ENCODE measurements around the gene ZNF775. TPM values are rescaled to one million over a fixed set of nuclear protein-coding genes. Genes with fewer than 3 reads are reported as not detected.

Gene ZNF775
- total RNA-seq, 1 experiment from 2014 or later = 3.7 TPM

GRCh38 chr7:150365673-150366398 is 13.3 kb upstream of the ZNF775 start:
- CTCF ChIA-PET = no interaction called here
- intact Hi-C loops (cut with micrococcal nuclease) = no loop called here
- no peak overlapping the region for H3K27ac ChIP-seq (ENCODE audit: low read length)
- no peak overlapping the region for H3K4me2 ChIP-seq (ENCODE audit: low read length)
- no peak for TF ChIP-seq EZH2phosphoT487 (IDR thresholded peaks at IDR 0.05; ENCODE audit: borderline replicate concordance, low read length)
- TF ChIP-seq CTCF (conservative IDR thresholded peaks at IDR 0.05; ENCODE audit: low read depth, low read length) = no peak
- no peak for TF ChIP-seq EZH2 (IDR thresholded peaks at IDR 0.05; ENCODE audit: low read length, unreplicated experiment)
- POLR2A ChIA-PET (ENCODE audit: unreplicated experiment) = no interaction called here
- no peak overlapping the region for H3K4me3 ChIP-seq (ENCODE audit: low read length)
- H2AFZ ChIP-seq (ENCODE audit: low read length) = no peak overlapping the region
- peaks cover 31% of the 10 kb centered on the region for H3K4me1 ChIP-seq (ENCODE audit: insufficient read depth, low read length)
- ATAC-seq (no peak), DNase-seq (no peak)
- no peaks in the 10 kb centered on the region for H3K36me3 ChIP-seq (ENCODE audit: low read depth, low read length)
- H3K27me3 ChIP-seq (ENCODE audit: low read length) = no peaks in the 10 kb centered on the region
- no peaks in the 10 kb centered on the region for H3K9me2 ChIP-seq (replicated peaks; ENCODE audit: low read length)
- no TSS peak for BruUV-seq (replicated peaks)
- H3K9ac ChIP-seq (ENCODE audit: low read length) = no peak overlapping the region
- 0 out of 2 replicates have a peak, but pooled peaks cover 11% of the 10 kb centered on the region for H4K20me1 ChIP-seq (ENCODE audit: low read length)
- no peaks in the 10 kb centered on the region for H3K9me3 ChIP-seq (ENCODE audit: low read length)
- peaks cover 22% of the 10 kb centered on the region for H3K79me2 ChIP-seq (ENCODE audit: low read length)
- no peaks in the 10 kb centered on the region for H3F3A ChIP-seq (ENCODE audit: low read length, unreplicated experiment)

- intact Hi-C loops (cut with micrococcal nuclease) = no loop called here
- no peak for DNase-seq
- POLR2A ChIA-PET (ENCODE audit: unreplicated experiment) = no interaction called here
- H3K9ac ChIP-seq (ENCODE audit: low read length) = peak overlapping the region; percentile 92
- no peaks in the 10 kb centered on the region for H3K9me2 ChIP-seq (replicated peaks; ENCODE audit: low read length)
- H4K20me1 ChIP-seq (ENCODE audit: low read length) = 0 out of 2 replicates have a peak, but pooled peaks cover 11% of the 10 kb centered on the region
- H3K4me1 ChIP-seq (ENCODE audit: insufficient read depth, low read length) = peaks cover 33% of the 10 kb centered on the region
- H3K27me3 ChIP-seq (ENCODE audit: low read length) = no peaks in the 10 kb centered on the region
- H3K4me3 ChIP-seq (ENCODE audit: low read length) = peak overlapping the region; percentile 87
- BruUV-seq (replicated peaks) = TSS peak; percentile 53
- peak overlapping the region; percentile 83 for H3K27ac ChIP-seq (ENCODE audit: low read length)
- H3K9me3 ChIP-seq (ENCODE audit: low read length) = no peaks in the 10 kb centered on the region
- peak overlapping the region; percentile 94 for H3K4me2 ChIP-seq (ENCODE audit: low read length)
- no peak for TF ChIP-seq CTCF (conservative IDR thresholded peaks at IDR 0.05; ENCODE audit: low read depth, low read length)
- TF ChIP-seq EZH2 (IDR thresholded peaks at IDR 0.05; ENCODE audit: low read length, unreplicated experiment) = no peak
- no peak for TF ChIP-seq EZH2phosphoT487 (IDR thresholded peaks at IDR 0.05; ENCODE audit: borderline replicate concordance, low read length)
- H3F3A ChIP-seq (ENCODE audit: low read length, unreplicated experiment) = no peaks in the 10 kb centered on the region
- peaks cover 41% of the 10 kb centered on the region for H3K79me2 ChIP-seq (ENCODE audit: low read length)
- H2AFZ ChIP-seq (ENCODE audit: low read length) = peak overlapping the region; percentile 71
- CTCF ChIA-PET = no interaction called here
- ATAC-seq = peak; percentile 63
- H3K36me3 ChIP-seq (ENCODE audit: low read depth, low read length) = no peaks in the 10 kb centered on the region
These were observed 11.4 kb upstream of the ZNF775 start for GRCh38 chr7:150367677-150368095.
